WTC11 (cell line): ENCODE results near the gene SERPINE1. TPM values are rescaled to one million over a fixed set of nuclear protein-coding genes. Genes with fewer than 3 reads are reported as not detected.
A peak's percentile ranks its signal among the peaks of the same experiment; 100 is the strongest.

Source experiments
- ATAC-seq: fragments of 200-7000 bp; cut with Tn5 transposase; 2 replicates; pipeline ENCODE4 v1.10.0; 2021; ENCODE audit warnings: mild to moderate bottlenecking, moderate library complexity
- CTCF ChIA-PET: fragments of 300-600 bp; sonication (Branson Sonifier 250); formaldehyde crosslinking; loops from one replicate; lab custom pipeline; 2021; ENCODE audit warnings: antibody characterized with exemption; lab: Charles Lee
- POLR2A ChIA-PET: fragments of 350-600 bp; sonication (Branson Sonifier 250); formaldehyde crosslinking; loops from one replicate; lab custom pipeline; 2021; ENCODE audit warnings: antibody characterized with exemption; lab: Charles Lee
- DNase-seq: peaks from one replicate; pipeline ENCODE4 v3.0.0; 2021; ENCODE audit warnings: low spot score
- H3K27ac Mint-ChIP-seq: 2 replicates; pipeline ENCODE4 v1.8.0; 2021; ENCODE audit warnings: mixed read lengths
- H3K27me3 Mint-ChIP-seq: 2 replicates; pipeline ENCODE4 v1.8.0; 2021; ENCODE audit warnings: low read depth, mild to moderate bottlenecking, moderate library complexity, mixed read lengths
- H3K36me3 Mint-ChIP-seq: 2 replicates; pipeline ENCODE4 v1.8.0; 2021; ENCODE audit warnings: mixed read lengths
- H3K4me1 Mint-ChIP-seq: 2 replicates; pipeline ENCODE4 v1.8.0; 2022; ENCODE audit warnings: mixed read lengths
- H3K4me3 Mint-ChIP-seq: 2 replicates; pipeline ENCODE4 v1.8.0; 2021; ENCODE audit warnings: mild to moderate bottlenecking, moderate library complexity, mixed read lengths
- H3K9me3 Mint-ChIP-seq: 2 replicates; pipeline ENCODE4 v1.8.0; 2021; ENCODE audit warnings: mixed read lengths
- ATF1 ChIP-seq: sonication (generic); formaldehyde crosslinking; IDR thresholded peaks from 2 replicates; pipeline ENCODE4 v1.8.1; 2023; ENCODE audit warnings: mild to moderate bottlenecking, moderate library complexity, missing genetic modification reagents
- CTCF ChIP-seq: fragments of 200-600 bp; IDR thresholded peaks from 2 replicates; pipeline ENCODE4 v1.8.0; 2022; ENCODE audit warnings: antibody characterized with exemption
- ESRRA ChIP-seq: sonication (generic); formaldehyde crosslinking; IDR thresholded peaks from 2 replicates; pipeline ENCODE4 v1.8.1; 2022; ENCODE audit warnings: mild to moderate bottlenecking, missing genetic modification reagents, borderline replicate concordance
- ETV6 ChIP-seq: sonication (generic); formaldehyde crosslinking; IDR thresholded peaks from 2 replicates; pipeline ENCODE4 v1.8.1; 2022; ENCODE audit warnings: mild to moderate bottlenecking, missing genetic modification reagents
- FOXP1 ChIP-seq: sonication (generic); formaldehyde crosslinking; IDR thresholded peaks from 2 replicates; pipeline ENCODE4 v1.8.0; 2022; ENCODE audit warnings: missing genetic modification reagents, mild to moderate bottlenecking, moderate library complexity, borderline replicate concordance
- FOXP4 ChIP-seq: sonication (generic); formaldehyde crosslinking; IDR thresholded peaks from 2 replicates; pipeline ENCODE4 v1.8.0; 2022; ENCODE audit warnings: mild to moderate bottlenecking, missing genetic modification reagents
- IRF1 ChIP-seq: sonication (generic); formaldehyde crosslinking; IDR thresholded peaks from 2 replicates; pipeline ENCODE4 v1.8.0; 2023; ENCODE audit warnings: missing genetic modification reagents
- JUN ChIP-seq: sonication (generic); formaldehyde crosslinking; IDR thresholded peaks from 2 replicates; pipeline ENCODE4 v1.8.0; 2023; ENCODE audit warnings: mild to moderate bottlenecking, missing genetic modification reagents
- NFE2L1 ChIP-seq: sonication (generic); formaldehyde crosslinking; IDR thresholded peaks from 2 replicates; pipeline ENCODE4 v1.8.1; 2023; ENCODE audit warnings: missing genetic modification reagents
- NFYB ChIP-seq: sonication (generic); formaldehyde crosslinking; conservative IDR thresholded peaks from 2 replicates; pipeline ENCODE4 v1.8.0; 2022; ENCODE audit warnings: low read depth, missing genetic modification reagents
- RELA ChIP-seq: sonication (generic); formaldehyde crosslinking; IDR thresholded peaks from 2 replicates; pipeline ENCODE4 v1.8.1; 2022; ENCODE audit warnings: missing genetic modification reagents, mild to moderate bottlenecking, borderline replicate concordance
- TEAD1 ChIP-seq: sonication (generic); formaldehyde crosslinking; IDR thresholded peaks from 2 replicates; pipeline ENCODE4 v1.8.0; 2022; ENCODE audit warnings: mild to moderate bottlenecking, missing genetic modification reagents
- ZNF121 ChIP-seq: sonication (generic); formaldehyde crosslinking; IDR thresholded peaks from 2 replicates; pipeline ENCODE4 v1.8.0; 2023; ENCODE audit warnings: missing genetic modification reagents
- total RNA-seq: library from RNA; stranded (reverse); gene quantifications from 3 replicates; pipeline ENCODE4 v1.2.3, GENCODE V29; 2021
- TF ChIP-seq, protein P1 (sequence below): sonication (generic); formaldehyde crosslinking; IDR thresholded peaks from 2 replicates; pipeline ENCODE4 v1.8.1; 2022; ENCODE audit warnings: mild to moderate bottlenecking, moderate library complexity, missing genetic modification reagents
- TF ChIP-seq, protein P2 (sequence below): sonication (generic); formaldehyde crosslinking; IDR thresholded peaks from 2 replicates; pipeline ENCODE4 v1.8.0; 2022; ENCODE audit warnings: mild to moderate bottlenecking, missing genetic modification reagents
- TF ChIP-seq, protein P3 (sequence below): sonication (generic); formaldehyde crosslinking; IDR thresholded peaks from 2 replicates; pipeline ENCODE4 v1.8.0; 2022; ENCODE audit warnings: mild to moderate bottlenecking, missing genetic modification reagents
- TF ChIP-seq, protein P4 (sequence below): sonication (generic); formaldehyde crosslinking; IDR thresholded peaks from 2 replicates; pipeline ENCODE4 v1.8.1; 2023; ENCODE audit warnings: mild to moderate bottlenecking, missing genetic modification reagents

The SERPINE1 gene
- total RNA-seq, 1 experiment from 2014 or later = 2.6 TPM

- DNase-seq (peak; percentile 84), ATAC-seq (peak; percentile 85)
- POLR2A ChIA-PET = interaction anchor here (0.6 to 0.9 kb wide), 3 partner anchors 44 to 88 kb away, joined by 3 to 4 read pairs (median 3); no protein-coding TSS in a partner anchor
- Mint-ChIP-seq H3K9me3 (no peaks in the 10 kb centered on the region), H3K36me3 (no peaks in the 10 kb centered on the region), H3K27ac (peak overlapping the region; percentile 72; the same call in 1 of the 2 replicates), H3K27me3 (peaks cover 3% of the 10 kb centered on the region), H3K4me1 (peaks cover 37% of the 10 kb centered on the region)
- CTCF ChIA-PET = interaction anchor here (0.6 to 2.1 kb wide), 7 partner anchors 22 to 284 kb away, joined by 3 to 6 read pairs (median 3); no protein-coding TSS in a partner anchor
- TF ChIP-seq, protein P1, sequence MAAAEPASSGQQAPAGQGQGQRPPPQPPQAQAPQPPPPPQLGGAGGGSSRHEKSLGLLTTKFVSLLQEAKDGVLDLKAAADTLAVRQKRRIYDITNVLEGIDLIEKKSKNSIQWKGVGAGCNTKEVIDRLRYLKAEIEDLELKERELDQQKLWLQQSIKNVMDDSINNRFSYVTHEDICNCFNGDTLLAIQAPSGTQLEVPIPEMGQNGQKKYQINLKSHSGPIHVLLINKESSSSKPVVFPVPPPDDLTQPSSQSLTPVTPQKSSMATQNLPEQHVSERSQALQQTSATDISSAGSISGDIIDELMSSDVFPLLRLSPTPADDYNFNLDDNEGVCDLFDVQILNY = no peak
- peak; percentile 79; the same call in 1 of the 2 replicates for TF ChIP-seq JUN
- peak; percentile 81; the same call in 1 of the 2 replicates for TF ChIP-seq TEAD1 (CRISPR knock-in tag)
- TF ChIP-seq ATF1 (CRISPR knock-in tag) = no peak
- 0 out of 2 replicates have a peak, but pooled peaks have one; percentile 25 for TF ChIP-seq ZNF121 (CRISPR knock-in tag)
- TF ChIP-seq RELA = no peak
- no peak for TF ChIP-seq CTCF
- no peak for TF ChIP-seq IRF1
- TF ChIP-seq FOXP4 = peak; percentile 52; the same call in 1 of the 2 replicates
- TF ChIP-seq, protein P2, sequence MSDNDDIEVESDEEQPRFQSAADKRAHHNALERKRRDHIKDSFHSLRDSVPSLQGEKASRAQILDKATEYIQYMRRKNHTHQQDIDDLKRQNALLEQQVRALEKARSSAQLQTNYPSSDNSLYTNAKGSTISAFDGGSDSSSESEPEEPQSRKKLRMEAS = peak; percentile 72
- TF ChIP-seq NFYB (CRISPR knock-in tag) = no peak
- peak; percentile 99 for TF ChIP-seq NFE2L1 (CRISPR knock-in tag)
- peak; percentile 58; the same call in 1 of the 2 replicates for TF ChIP-seq FOXP1 (CRISPR knock-in tag)
- TF ChIP-seq ESRRA = no peak
- TF ChIP-seq ETV6 (CRISPR knock-in tag) = peak; percentile 55; the same call in 1 of the 2 replicates
- TF ChIP-seq, protein P3, sequence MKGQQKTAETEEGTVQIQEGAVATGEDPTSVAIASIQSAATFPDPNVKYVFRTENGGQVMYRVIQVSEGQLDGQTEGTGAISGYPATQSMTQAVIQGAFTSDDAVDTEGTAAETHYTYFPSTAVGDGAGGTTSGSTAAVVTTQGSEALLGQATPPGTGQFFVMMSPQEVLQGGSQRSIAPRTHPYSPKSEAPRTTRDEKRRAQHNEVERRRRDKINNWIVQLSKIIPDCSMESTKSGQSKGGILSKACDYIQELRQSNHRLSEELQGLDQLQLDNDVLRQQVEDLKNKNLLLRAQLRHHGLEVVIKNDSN (CRISPR knock-in tag) = no peak; the same call in 1 of the 2 replicates
- TF ChIP-seq, protein P4, sequence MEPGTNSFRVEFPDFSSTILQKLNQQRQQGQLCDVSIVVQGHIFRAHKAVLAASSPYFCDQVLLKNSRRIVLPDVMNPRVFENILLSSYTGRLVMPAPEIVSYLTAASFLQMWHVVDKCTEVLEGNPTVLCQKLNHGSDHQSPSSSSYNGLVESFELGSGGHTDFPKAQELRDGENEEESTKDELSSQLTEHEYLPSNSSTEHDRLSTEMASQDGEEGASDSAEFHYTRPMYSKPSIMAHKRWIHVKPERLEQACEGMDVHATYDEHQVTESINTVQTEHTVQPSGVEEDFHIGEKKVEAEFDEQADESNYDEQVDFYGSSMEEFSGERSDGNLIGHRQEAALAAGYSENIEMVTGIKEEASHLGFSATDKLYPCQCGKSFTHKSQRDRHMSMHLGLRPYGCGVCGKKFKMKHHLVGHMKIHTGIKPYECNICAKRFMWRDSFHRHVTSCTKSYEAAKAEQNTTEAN (CRISPR knock-in tag) = no peak
- TF ChIP-seq, all 79 proteins: peak for 8
- H3K4me3 Mint-ChIP-seq = peak overlapping the region; percentile 20
Measured at GRCh38 chr7:101099969-101100781, 26.7 kb upstream of the SERPINE1 start.
